GM19193 (cell line): ENCODE measurements around the gene CAPS.

Source experiments
- POLR2A ChIP-seq: IDR thresholded peaks from 4 replicates; pipeline ENCODE4 v1.6.1; 2011; ENCODE audit not compliant: insufficient read depth, insufficient read length; ENCODE audit errors: extremely low read depth

CAPS gene

GRCh38 chr19:5913739-5914357, at the start of gene CAPS:
TSS of gene CAPS (plus strand) at chr19:5914254. CDS start at chr19:5914407, 153 bp downstream.
- TF ChIP-seq POLR2A: no peak

GRCh38 chr19:5864725-5865486, 49.1 kb upstream of the CAPS start:
- no peak for TF ChIP-seq POLR2A

- TF ChIP-seq POLR2A: no peak
Observed at GRCh38 chr19:5865772-5866171, 48.3 kb upstream of the CAPS start.

GRCh38 chr19:5867201-5868136, 46.6 kb upstream of the CAPS start:
- no peak for TF ChIP-seq POLR2A

GRCh38 chr19:5870986-5871394, 43.1 kb upstream of the CAPS start:
- TF ChIP-seq POLR2A: no peak

GRCh38 chr19:5873617-5874199, 40.3 kb upstream of the CAPS start:
- TF ChIP-seq POLR2A: no peak

- no peak for TF ChIP-seq POLR2A
Observed at GRCh38 chr19:5877427-5877826, 36.6 kb upstream of the CAPS start.

GRCh38 chr19:5877882-5878281, 36.2 kb upstream of the CAPS start:
- no peak for TF ChIP-seq POLR2A

- TF ChIP-seq POLR2A: no peak
Observed at GRCh38 chr19:5880196-5880595, 33.9 kb upstream of the CAPS start.

GRCh38 chr19:5880604-5881078, 33.4 kb upstream of the CAPS start:
- no peak for TF ChIP-seq POLR2A

GRCh38 chr19:5881543-5882299, 32.3 kb upstream of the CAPS start:
- no peak for TF ChIP-seq POLR2A

GRCh38 chr19:5882421-5882968, 31.6 kb upstream of the CAPS start:
- no peak for TF ChIP-seq POLR2A

GRCh38 chr19:5889288-5889971, 24.6 kb upstream of the CAPS start:
- TF ChIP-seq POLR2A: no peak
